SU-DHL-6 (cell line): Measurements from ENCODE around the gene CACTIN.

Source experiments
- H2AFZ ChIP-seq: fragments of 200-600 bp; sonication (generic); 2 replicates; pipeline ENCODE4 v1.6.1; 2014; ENCODE audit warnings: low read depth, mild to moderate bottlenecking, moderate library complexity, mixed read lengths, antibody characterized with exemption, low read length; ENCODE audit not compliant: severe bottlenecking
- H3F3A ChIP-seq: fragments of 200-600 bp; shearing (Covaris generic); 2 replicates; pipeline ENCODE4 v1.6.0; 2016; ENCODE audit warnings: antibody characterized with exemption, mild to moderate bottlenecking; ENCODE audit not compliant: insufficient read depth
- H3K27ac ChIP-seq: fragments of 200-600 bp; sonication (generic); 2 replicates; pipeline ENCODE4 v1.5.1; 2016; ENCODE audit warnings: low read depth, mild to moderate bottlenecking, low read length, moderate library complexity, mixed read lengths
- H3K27me3 ChIP-seq: fragments of 200-600 bp; sonication (generic), shearing (Covaris generic); 2 replicates; pipeline ENCODE4 v1.6.0; 2014; ENCODE audit warnings: mild to moderate bottlenecking, low read length
- H3K36me3 ChIP-seq: fragments of 200-600 bp; sonication (generic); 2 replicates; pipeline ENCODE4 v1.6.1; 2014; ENCODE audit warnings: mild to moderate bottlenecking, low read length, mixed read lengths
- H3K4me2 ChIP-seq: fragments of 300-600, 200-600 bp; shearing (Covaris generic), sonication (generic); 2 replicates; pipeline ENCODE4 v1.6.0; 2014; ENCODE audit warnings: low read length, low read depth, mild to moderate bottlenecking; ENCODE audit not compliant: poor library complexity, severe bottlenecking
- H3K4me3 ChIP-seq: fragments of 200-600 bp; sonication (generic); 2 replicates; pipeline ENCODE4 v1.5.1; 2014; ENCODE audit warnings: antibody characterized with exemption, low read length, mild to moderate bottlenecking, mixed read lengths; ENCODE audit not compliant: insufficient read depth, poor library complexity, severe bottlenecking
- H3K79me2 ChIP-seq: fragments of 200-600 bp; sonication (generic); 2 replicates; pipeline ENCODE4 v1.6.1; 2014; ENCODE audit warnings: mild to moderate bottlenecking, low read length, moderate library complexity; ENCODE audit not compliant: insufficient read depth
- H3K9ac ChIP-seq: fragments of 200-600 bp; sonication (generic); 2 replicates; pipeline ENCODE4 v1.7.0; 2014; ENCODE audit warnings: mild to moderate bottlenecking, low read length
- H3K9me2 ChIP-seq: fragments of 200-600 bp; sonication (generic); replicated peaks from 2 replicates; pipeline ENCODE4 v1.6.1; 2014; ENCODE audit warnings: low read length; ENCODE audit not compliant: insufficient read depth
- H3K9me3 ChIP-seq: fragments of 200-600 bp; sonication (generic); 2 replicates; pipeline ENCODE4 v1.6.1; 2014; ENCODE audit warnings: low read length, mixed read lengths; ENCODE audit not compliant: insufficient read depth
- H4K20me1 ChIP-seq: fragments of 200-600 bp; sonication (generic); 2 replicates; pipeline ENCODE4 v1.6.1; 2014; ENCODE audit warnings: low read depth, mild to moderate bottlenecking, antibody characterized with exemption, low read length, moderate library complexity, mixed read lengths
- EZH2phosphoT487 ChIP-seq: fragments of 200-600 bp; sonication (generic), shearing (Covaris generic); conservative IDR thresholded peaks from 2 replicates; pipeline ENCODE4 v1.6.1; 2018; ENCODE audit warnings: mild to moderate bottlenecking, antibody characterized with exemption, low read length, moderate library complexity, mixed read lengths
- TF ChIP-seq, protein P1 (sequence below): fragments of 200-600 bp; sonication (generic); IDR thresholded peaks from one replicate; pipeline ENCODE4 v1.5.1; 2017; ENCODE audit warnings: antibody characterized with exemption, mild to moderate bottlenecking, low read length, moderate library complexity; ENCODE audit not compliant: insufficient read depth, poor library complexity, severe bottlenecking

Gene CACTIN

DNA sequence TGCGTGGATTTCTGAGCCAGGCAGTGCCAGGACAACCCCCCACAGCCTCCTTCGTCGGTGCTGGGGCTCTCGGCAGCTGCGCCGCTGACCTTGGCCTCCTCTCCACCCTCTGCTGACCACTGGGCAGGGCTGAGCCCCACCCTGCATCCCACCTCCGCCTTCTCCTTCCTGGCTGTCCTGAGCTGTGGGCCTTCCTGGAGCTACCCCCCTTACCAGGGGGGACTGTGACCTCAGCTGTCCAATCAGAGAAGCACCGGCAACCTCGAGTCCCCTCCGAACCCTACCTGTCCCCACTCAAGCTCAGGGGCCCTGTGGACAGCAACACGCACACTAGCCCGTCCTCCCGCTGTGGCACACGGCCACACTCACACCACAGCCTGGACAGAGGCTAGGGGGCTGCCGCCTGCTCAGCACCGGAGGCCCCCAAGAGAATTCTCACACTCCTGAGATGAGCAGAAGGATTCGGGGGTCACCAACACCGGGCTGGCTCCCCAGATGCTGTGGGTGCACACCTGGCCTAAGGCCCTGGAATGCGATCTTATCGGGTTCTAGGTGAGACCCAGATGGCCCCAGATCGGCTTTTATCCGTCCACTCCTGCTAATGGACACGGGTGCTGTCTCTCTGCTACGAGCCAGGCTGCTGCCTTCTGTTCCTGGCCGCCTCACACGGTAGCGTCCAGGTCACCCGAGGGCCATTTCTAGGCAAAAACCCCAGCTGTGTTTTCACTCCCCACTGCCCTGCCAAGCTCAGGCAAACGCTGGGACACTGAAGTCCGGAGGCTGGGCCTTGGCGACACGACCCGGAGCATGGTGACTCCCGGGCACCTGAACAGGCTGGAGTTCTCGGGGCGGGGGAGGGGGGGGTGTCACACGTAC, 32.5 kb upstream of the CACTIN start:
- no peak for TF ChIP-seq EZH2phosphoT487
- TF ChIP-seq, protein P1, sequence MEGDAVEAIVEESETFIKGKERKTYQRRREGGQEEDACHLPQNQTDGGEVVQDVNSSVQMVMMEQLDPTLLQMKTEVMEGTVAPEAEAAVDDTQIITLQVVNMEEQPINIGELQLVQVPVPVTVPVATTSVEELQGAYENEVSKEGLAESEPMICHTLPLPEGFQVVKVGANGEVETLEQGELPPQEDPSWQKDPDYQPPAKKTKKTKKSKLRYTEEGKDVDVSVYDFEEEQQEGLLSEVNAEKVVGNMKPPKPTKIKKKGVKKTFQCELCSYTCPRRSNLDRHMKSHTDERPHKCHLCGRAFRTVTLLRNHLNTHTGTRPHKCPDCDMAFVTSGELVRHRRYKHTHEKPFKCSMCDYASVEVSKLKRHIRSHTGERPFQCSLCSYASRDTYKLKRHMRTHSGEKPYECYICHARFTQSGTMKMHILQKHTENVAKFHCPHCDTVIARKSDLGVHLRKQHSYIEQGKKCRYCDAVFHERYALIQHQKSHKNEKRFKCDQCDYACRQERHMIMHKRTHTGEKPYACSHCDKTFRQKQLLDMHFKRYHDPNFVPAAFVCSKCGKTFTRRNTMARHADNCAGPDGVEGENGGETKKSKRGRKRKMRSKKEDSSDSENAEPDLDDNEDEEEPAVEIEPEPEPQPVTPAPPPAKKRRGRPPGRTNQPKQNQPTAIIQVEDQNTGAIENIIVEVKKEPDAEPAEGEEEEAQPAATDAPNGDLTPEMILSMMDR = no peak
- no peaks in the 10 kb centered on the region for H3F3A ChIP-seq
- no peaks in the 10 kb centered on the region for H3K9me3 ChIP-seq
- H3K27me3 ChIP-seq = no peaks in the 10 kb centered on the region
- H3K79me2 ChIP-seq = no peaks in the 10 kb centered on the region
- H2AFZ ChIP-seq = no peak overlapping the region
- H3K9me2 ChIP-seq = no peaks in the 10 kb centered on the region
- H3K36me3 ChIP-seq = no peaks in the 10 kb centered on the region
- H3K9ac ChIP-seq = no peak overlapping the region
- no peaks in the 10 kb centered on the region for H4K20me1 ChIP-seq
- H3K27ac ChIP-seq = no peak overlapping the region
- H3K4me3 ChIP-seq = no peak overlapping the region
- no peak overlapping the region for H3K4me2 ChIP-seq

DNA sequence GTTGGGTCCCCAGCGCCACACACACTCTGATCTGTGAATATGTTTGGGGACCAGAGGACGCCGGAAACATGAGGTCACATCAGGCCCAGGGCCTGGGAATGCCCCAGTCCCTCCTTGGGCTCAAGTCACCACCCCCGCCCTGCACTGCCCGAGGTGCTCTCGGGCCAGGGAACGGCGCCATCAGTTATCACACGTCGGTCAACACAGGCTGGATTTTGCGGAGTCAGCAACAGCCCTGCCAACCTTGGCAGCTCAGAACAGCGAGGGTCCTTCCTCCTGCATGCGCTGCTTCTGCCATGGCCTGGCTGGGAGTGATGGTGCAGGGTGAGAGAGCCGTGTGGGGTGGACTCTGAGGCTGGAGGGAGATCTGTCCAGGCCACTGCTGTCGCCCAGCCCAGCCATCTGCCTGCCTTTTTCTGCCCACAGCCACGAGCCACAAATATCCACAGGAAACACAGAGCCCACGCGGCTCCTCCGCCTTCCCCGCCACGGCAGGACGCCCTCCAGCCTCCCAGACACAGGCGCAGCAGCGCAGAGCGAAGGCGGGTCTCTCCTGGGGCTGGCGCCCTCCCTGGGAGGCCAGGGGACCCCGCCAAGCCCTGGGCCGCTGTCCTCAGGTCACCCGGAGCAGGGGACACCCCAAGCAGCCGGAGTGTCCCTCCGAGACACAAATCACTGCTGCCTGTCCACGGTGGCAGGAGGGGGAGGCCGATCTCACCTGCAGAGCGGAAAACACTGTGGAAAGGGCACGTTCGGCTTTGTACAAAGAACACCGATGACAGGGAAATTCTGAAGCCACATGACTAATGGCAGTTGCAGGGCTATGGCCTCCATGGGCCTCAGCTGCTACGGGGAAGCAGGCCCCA, 31.6 kb upstream of the CACTIN start:
- H3K27me3 ChIP-seq = no peaks in the 10 kb centered on the region
- no peak overlapping the region for H3K4me2 ChIP-seq
- H3K36me3 ChIP-seq = no peaks in the 10 kb centered on the region
- H3K79me2 ChIP-seq = no peaks in the 10 kb centered on the region
- H3K9me3 ChIP-seq = no peaks in the 10 kb centered on the region
- no peak for TF ChIP-seq EZH2phosphoT487
- TF ChIP-seq, protein P1 = no peak
- no peak overlapping the region for H2AFZ ChIP-seq
- H3K4me3 ChIP-seq = no peak overlapping the region
- H3F3A ChIP-seq = no peaks in the 10 kb centered on the region
- no peak overlapping the region for H3K9ac ChIP-seq
- H4K20me1 ChIP-seq = no peaks in the 10 kb centered on the region
- H3K27ac ChIP-seq = no peak overlapping the region
- no peaks in the 10 kb centered on the region for H3K9me2 ChIP-seq

DNA sequence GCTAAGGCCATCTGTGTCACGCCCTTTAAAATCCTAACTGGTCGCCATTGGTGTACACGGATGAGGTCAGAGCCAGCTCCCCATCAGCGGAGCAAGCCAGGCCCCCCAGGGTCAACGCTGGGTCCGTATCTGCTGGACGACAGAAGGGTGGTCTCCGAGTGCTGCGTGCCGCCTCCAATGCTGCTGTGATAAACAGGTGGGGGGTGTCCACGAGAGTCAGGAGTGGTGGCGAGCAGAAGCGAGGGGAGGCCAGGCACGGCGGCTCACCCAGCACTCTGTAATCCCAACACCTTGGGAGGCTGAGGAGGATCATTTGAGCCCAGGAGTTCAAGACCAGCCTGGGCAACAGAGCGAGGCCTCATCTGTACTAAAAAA, 30.8 kb upstream of the CACTIN start:
- no peak overlapping the region for H2AFZ ChIP-seq
- H4K20me1 ChIP-seq = no peaks in the 10 kb centered on the region
- no peak for TF ChIP-seq EZH2phosphoT487
- TF ChIP-seq, protein P1 = no peak
- H3K36me3 ChIP-seq = no peaks in the 10 kb centered on the region
- H3K9ac ChIP-seq = no peak overlapping the region
- H3K4me3 ChIP-seq = no peak overlapping the region
- H3K9me2 ChIP-seq = no peaks in the 10 kb centered on the region
- H3K27ac ChIP-seq = no peak overlapping the region
- H3F3A ChIP-seq = no peaks in the 10 kb centered on the region
- H3K27me3 ChIP-seq = no peaks in the 10 kb centered on the region
- H3K79me2 ChIP-seq = no peaks in the 10 kb centered on the region
- no peaks in the 10 kb centered on the region for H3K9me3 ChIP-seq
- H3K4me2 ChIP-seq = no peak overlapping the region
